HL-60 (cell line): ENCODE data around the gene SORCS1.

ENCODE experiments used
- GABPA ChIP-seq: IDR thresholded peaks from 2 replicates; pipeline ENCODE4 v1.6.1; 2012; ENCODE audit warnings: low read depth
- POLR2AphosphoS5 ChIP-seq: IDR thresholded peaks from 2 replicates; pipeline ENCODE4 v1.6.1; 2012; ENCODE audit warnings: low read depth
- TF ChIP-seq, protein P1 (sequence below): IDR thresholded peaks from 2 replicates; pipeline ENCODE4 v1.6.1; 2012; ENCODE audit warnings: low read depth; ENCODE audit not compliant: insufficient replicate concordance
- TF ChIP-seq, protein P2 (sequence below): IDR thresholded peaks from one replicate; pipeline ENCODE4 v1.5.1; 2011; ENCODE audit warnings: low read length, control low read depth, inconsistent platforms; ENCODE audit not compliant: insufficient read depth

DNA sequence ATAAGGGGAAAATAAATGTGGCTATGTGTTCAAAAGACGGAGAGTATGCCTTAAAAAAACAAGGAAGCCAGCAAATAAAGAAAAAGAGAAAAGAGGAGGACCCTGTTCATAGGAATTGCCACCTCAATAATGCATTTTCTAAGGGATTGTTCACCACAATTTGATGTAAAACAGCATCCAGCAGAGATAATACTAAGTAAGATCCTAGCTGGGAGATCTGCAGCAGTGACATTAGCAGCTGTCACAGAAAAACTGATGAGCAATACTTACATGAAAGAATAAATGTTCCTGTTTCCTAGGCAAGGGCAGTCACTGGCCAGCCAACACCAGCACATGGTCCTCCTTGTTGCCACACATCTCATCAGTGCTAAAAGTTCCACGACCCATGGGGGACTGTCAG, 391.5 kb downstream of the SORCS1 start:
- TF ChIP-seq, protein P1, sequence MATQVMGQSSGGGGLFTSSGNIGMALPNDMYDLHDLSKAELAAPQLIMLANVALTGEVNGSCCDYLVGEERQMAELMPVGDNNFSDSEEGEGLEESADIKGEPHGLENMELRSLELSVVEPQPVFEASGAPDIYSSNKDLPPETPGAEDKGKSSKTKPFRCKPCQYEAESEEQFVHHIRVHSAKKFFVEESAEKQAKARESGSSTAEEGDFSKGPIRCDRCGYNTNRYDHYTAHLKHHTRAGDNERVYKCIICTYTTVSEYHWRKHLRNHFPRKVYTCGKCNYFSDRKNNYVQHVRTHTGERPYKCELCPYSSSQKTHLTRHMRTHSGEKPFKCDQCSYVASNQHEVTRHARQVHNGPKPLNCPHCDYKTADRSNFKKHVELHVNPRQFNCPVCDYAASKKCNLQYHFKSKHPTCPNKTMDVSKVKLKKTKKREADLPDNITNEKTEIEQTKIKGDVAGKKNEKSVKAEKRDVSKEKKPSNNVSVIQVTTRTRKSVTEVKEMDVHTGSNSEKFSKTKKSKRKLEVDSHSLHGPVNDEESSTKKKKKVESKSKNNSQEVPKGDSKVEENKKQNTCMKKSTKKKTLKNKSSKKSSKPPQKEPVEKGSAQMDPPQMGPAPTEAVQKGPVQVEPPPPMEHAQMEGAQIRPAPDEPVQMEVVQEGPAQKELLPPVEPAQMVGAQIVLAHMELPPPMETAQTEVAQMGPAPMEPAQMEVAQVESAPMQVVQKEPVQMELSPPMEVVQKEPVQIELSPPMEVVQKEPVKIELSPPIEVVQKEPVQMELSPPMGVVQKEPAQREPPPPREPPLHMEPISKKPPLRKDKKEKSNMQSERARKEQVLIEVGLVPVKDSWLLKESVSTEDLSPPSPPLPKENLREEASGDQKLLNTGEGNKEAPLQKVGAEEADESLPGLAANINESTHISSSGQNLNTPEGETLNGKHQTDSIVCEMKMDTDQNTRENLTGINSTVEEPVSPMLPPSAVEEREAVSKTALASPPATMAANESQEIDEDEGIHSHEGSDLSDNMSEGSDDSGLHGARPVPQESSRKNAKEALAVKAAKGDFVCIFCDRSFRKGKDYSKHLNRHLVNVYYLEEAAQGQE = no peak
- TF ChIP-seq, protein P2, sequence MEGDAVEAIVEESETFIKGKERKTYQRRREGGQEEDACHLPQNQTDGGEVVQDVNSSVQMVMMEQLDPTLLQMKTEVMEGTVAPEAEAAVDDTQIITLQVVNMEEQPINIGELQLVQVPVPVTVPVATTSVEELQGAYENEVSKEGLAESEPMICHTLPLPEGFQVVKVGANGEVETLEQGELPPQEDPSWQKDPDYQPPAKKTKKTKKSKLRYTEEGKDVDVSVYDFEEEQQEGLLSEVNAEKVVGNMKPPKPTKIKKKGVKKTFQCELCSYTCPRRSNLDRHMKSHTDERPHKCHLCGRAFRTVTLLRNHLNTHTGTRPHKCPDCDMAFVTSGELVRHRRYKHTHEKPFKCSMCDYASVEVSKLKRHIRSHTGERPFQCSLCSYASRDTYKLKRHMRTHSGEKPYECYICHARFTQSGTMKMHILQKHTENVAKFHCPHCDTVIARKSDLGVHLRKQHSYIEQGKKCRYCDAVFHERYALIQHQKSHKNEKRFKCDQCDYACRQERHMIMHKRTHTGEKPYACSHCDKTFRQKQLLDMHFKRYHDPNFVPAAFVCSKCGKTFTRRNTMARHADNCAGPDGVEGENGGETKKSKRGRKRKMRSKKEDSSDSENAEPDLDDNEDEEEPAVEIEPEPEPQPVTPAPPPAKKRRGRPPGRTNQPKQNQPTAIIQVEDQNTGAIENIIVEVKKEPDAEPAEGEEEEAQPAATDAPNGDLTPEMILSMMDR = no peak
- no peak for TF ChIP-seq POLR2AphosphoS5
- no peak for TF ChIP-seq GABPA
